GM21528 (cell line): ENCODE data around the gene NFIX.

Experiments
- ATAC-seq: cut with Tn5 transposase; IDR thresholded peaks from one replicate; pipeline ENCODE4 v1.9.1; 2021; ENCODE audit warnings: mild to moderate bottlenecking, moderate library complexity; ENCODE audit not compliant: unreplicated experiment, low FRiP score

NFIX gene

GRCh38 chr19:13018035-13018914, 23.0 kb downstream of the NFIX start:
- ATAC-seq = no peak

GRCh38 chr19:13019332-13019731, 24.1 kb downstream of the NFIX start:
- ATAC-seq = no peak

GRCh38 chr19:13020002-13020414, 24.7 kb downstream of the NFIX start:
- no peak for ATAC-seq

- ATAC-seq = no peak
Observed at GRCh38 chr19:13022111-13022858, 27.0 kb downstream of the NFIX start.

- ATAC-seq = no peak
Observed at GRCh38 chr19:13022859-13023636, 27.8 kb downstream of the NFIX start.

GRCh38 chr19:13023656-13024055, 28.4 kb downstream of the NFIX start:
- ATAC-seq = no peak

- ATAC-seq = no peak
Observed at GRCh38 chr19:13024126-13024950, 29.1 kb downstream of the NFIX start.

- ATAC-seq = no peak
Observed at GRCh38 chr19:13024951-13025697, 29.8 kb downstream of the NFIX start.

- no peak for ATAC-seq
Observed at GRCh38 chr19:13025819-13026456, 30.7 kb downstream of the NFIX start.

- no peak for ATAC-seq
Observed at GRCh38 chr19:13026462-13027370, 31.4 kb downstream of the NFIX start.

- ATAC-seq = no peak
Observed at GRCh38 chr19:13027557-13027956, 32.3 kb downstream of the NFIX start.

- ATAC-seq = no peak
Observed at GRCh38 chr19:13028027-13028426, 32.8 kb downstream of the NFIX start.

- no peak for ATAC-seq
Observed at GRCh38 chr19:13029301-13029880, 34.1 kb downstream of the NFIX start.

GRCh38 chr19:13029893-13030292, 34.6 kb downstream of the NFIX start:
- ATAC-seq = no peak

- no peak for ATAC-seq
Observed at GRCh38 chr19:13031917-13032623, 36.8 kb downstream of the NFIX start.

GRCh38 chr19:13032837-13033236, 37.6 kb downstream of the NFIX start:
- no peak for ATAC-seq

- ATAC-seq = no peak
Observed at GRCh38 chr19:13033244-13033643, 38.0 kb downstream of the NFIX start.
